Pancreas (tissue), 10 donors: ENCODE measurements around the gene HEXA. TPM values are rescaled to one million over a fixed set of nuclear protein-coding genes. Genes with fewer than 3 reads are reported as not detected.

Experiments used
- ATAC-seq, 4 donors: fragments of 200-7000 bp; cut with Tn5 transposase; one replicate each; pipeline versions ENCODE4 v1.8.0 to v1.9.1; 2020; ENCODE audit warnings: mild to moderate bottlenecking in 4 of 4, moderate library complexity in 4 of 4
- DNase-seq, 6 donors: peaks; one replicate each; pipeline ENCODE4 v3.0.0-alpha.2; 2020
- FAIRE-seq: peaks from 2 replicates; lab custom pipeline; 2012; peaks lifted over from hg19 to GRCh38; lab: Jason Lieb, UNC
- H3K27ac ChIP-seq, 4 donors: fragments of 200-600 bp; sonication (generic); 1 replicate in 3 of 4; 2 replicates in 1 of 4; pipeline versions ENCODE4 v1.5.0 to v1.8.0; 2020
- H3K27me3 ChIP-seq, 4 donors: fragments of 200-600 bp; one replicate each; pipeline ENCODE4 v1.8.0; 2021
- H3K36me3 ChIP-seq, 3 donors: fragments of 200-600 bp; sonication (generic) in 1 of 3; one replicate each; pipeline versions ENCODE4 v1.5.0 to v1.8.0; 2020 to 2021
- H3K4me1 ChIP-seq, 3 donors: fragments of 200-600 bp; one replicate each; pipeline ENCODE4 v1.8.0; 2021
- H3K4me3 ChIP-seq, 4 donors: fragments of 200-600 bp; sonication (generic) in 2 of 4; one replicate each; pipeline versions ENCODE4 v1.5.0 to v1.8.0; 2020 to 2021
- H3K9me3 ChIP-seq, 4 donors: fragments of 200-600 bp; one replicate each; pipeline ENCODE4 v1.8.0; 2021
- CTCF ChIP-seq, 4 donors: fragments of 200-600 bp; sonication (generic) in 3 of 4; IDR thresholded peaks; one replicate each; pipeline versions ENCODE4 v1.5.0 to v1.8.0; 2021; ENCODE audit warnings: antibody characterized with exemption in 4 of 4
- WGBS, 2 donors: extraction: QIAGEN DNeasy Blood & Tissue Kit; methylation state at CpG; one replicate each; pipeline ENCODE4 v1.1.7; 2013; 5-methylcytosine and 5-hydroxymethylcytosine counted together
- intact Hi-C, 3 donors: fragments of 100-400 bp; cut with DNase I; formaldehyde crosslinking; loops; one replicate each; pipeline versions ENCODE4 v1.11.1 to v1.14.2; 2022
- polyA plus RNA-seq, 2 donors: library from polyadenylated mRNA; stranded (reverse); fragments of 200-250 nt; gene quantifications; one replicate each; pipeline ENCODE4 v1.2.3, GENCODE V29; 2013
- total RNA-seq, 6 donors: library from RNA; stranded (reverse); fragmentation: NEBNext Ultra II Directional in 4 of 6; extraction: Animal tissue kit (Norgen Biotek cat#: 25700) in 4 of 6; gene quantifications; one replicate each; pipeline versions ENCODE4 v1.2.1 to v1.2.4, GENCODE V29; 2021 to 2023
- donor health status: healthy with polysubstance abuse.
- donor health status: DM: no; HTN: no; CAD: no; lungs with moderate emphysema.
- donor health status: DM: no; HTN: no; CAD: no.
- donor health status: control.
- donor health status: control.
- donor health status: Bipolar disorder and iron deficiency.
- donor health status: DM: yes; HTN: yes; CAD: no.
- donor health status: DM: no; HTN: no; CAD: no.
- donor health status: DM: no; HTN: no; CAD: no.
- donor health status: DM: yes; HTN: yes; CAD: no.

Gene HEXA
- total and polyA plus RNA-seq, 8 donors, result 30.2 to 76.0 (median 54.0) TPM

GRCh38 chr15:72342385-72342784 is 33.4 kb downstream of the HEXA start:
- Histone ChIP-seq H3K27me3 (no peaks in the 10 kb centered on the region), H3K36me3 (peaks cover 0 to 29% (median 4%) of the 10 kb centered on the region in 3 donors), H3K9me3 (no peaks in the 10 kb centered on the region), H3K27ac (no peak overlapping the region), H3K4me1 (no peaks in the 10 kb centered on the region), H3K4me3 (no peak overlapping the region)
- FAIRE-seq, result no peak
- no peak for DNase-seq
- no peak for TF ChIP-seq CTCF (IDR thresholded peaks at IDR 0.05)
- WGBS, 2 donors, result 68% methylated on average over 11 of the region's 11 CpGs
- ATAC-seq, result peak in 2 of 4 donors; percentile 30 to 50
- intact Hi-C loops, result no loop called here

- H3K27me3 ChIP-seq, result no peaks in the 10 kb centered on the region
- H3K27ac ChIP-seq, result no peak overlapping the region
- peaks cover 0 to 20% (median 4%) of the 10 kb centered on the region in 3 donors for H3K36me3 ChIP-seq
- FAIRE-seq (no peak), DNase-seq (no peak), ATAC-seq (no peak)
- no peak for TF ChIP-seq CTCF (IDR thresholded peaks at IDR 0.05)
- no peaks in the 10 kb centered on the region for H3K9me3 ChIP-seq
- H3K4me3 ChIP-seq, result no peak overlapping the region
- no peaks in the 10 kb centered on the region for H3K4me1 ChIP-seq
- 79 to 84% methylated on average over 6 of the region's 6 CpGs for WGBS, 2 donors
- intact Hi-C loops, result no loop called here
Observed at GRCh38 chr15:72341361-72341760, 34.5 kb downstream of the HEXA start.

GRCh38 chr15:72340366-72340765 is 35.4 kb downstream of the HEXA start:
- H3K4me1 ChIP-seq, result no peaks in the 10 kb centered on the region

GRCh38 chr15:72339777-72340177 is 36.0 kb downstream of the HEXA start:
- Histone ChIP-seq H3K4me1 (no peaks in the 10 kb centered on the region), H3K27me3 (no peaks in the 10 kb centered on the region), H3K36me3 (peaks cover 0 to 4% (median 0%) of the 10 kb centered on the region in 3 donors), H3K4me3 (no peak overlapping the region), H3K27ac (no peak overlapping the region), H3K9me3 (no peaks in the 10 kb centered on the region)
- ATAC-seq, result peak in 3 of 4 donors; percentile 40 to 77 (median 44)
- 77 to 87% methylated on average over 3 of the region's 3 CpGs for WGBS, 2 donors
- intact Hi-C loops, result no loop called here
- FAIRE-seq, result no peak
- no peak for TF ChIP-seq CTCF (IDR thresholded peaks at IDR 0.05)
- DNase-seq, result no peak

More at GRCh38 chr15:72340366-72340765, 35.4 kb downstream of the HEXA start:
- ATAC-seq (no peak), DNase-seq (no peak), FAIRE-seq (no peak)
- Histone ChIP-seq H3K36me3 (peaks cover 0 to 10% (median 0%) of the 10 kb centered on the region in 3 donors), H3K4me3 (no peak overlapping the region), H3K27ac (no peak overlapping the region), H3K9me3 (no peaks in the 10 kb centered on the region), H3K27me3 (no peaks in the 10 kb centered on the region)
- 94 to 100% methylated on average over 1 of the region's 1 CpG for WGBS, 2 donors
- TF ChIP-seq CTCF (IDR thresholded peaks at IDR 0.05), result no peak
- intact Hi-C loops, result no loop called here

- no peaks in the 10 kb centered on the region for H3K36me3 ChIP-seq
- intact Hi-C loops, result no loop called here
- FAIRE-seq (no peak), ATAC-seq (peak in 1 of 4 donors; percentile 72), DNase-seq (no peak)
- H3K4me1 ChIP-seq, result no peaks in the 10 kb centered on the region
- no peak overlapping the region for H3K27ac ChIP-seq
- H3K4me3 ChIP-seq, result no peak overlapping the region
- 89% methylated on average over 9 of the region's 9 CpGs for WGBS, 2 donors
- H3K27me3 ChIP-seq, result no peaks in the 10 kb centered on the region
- TF ChIP-seq CTCF (IDR thresholded peaks at IDR 0.05), result no peak
- H3K9me3 ChIP-seq, result no peaks in the 10 kb centered on the region
Observed at GRCh38 chr15:72338617-72339321, 37.0 kb downstream of the HEXA start.
